HG02938 (cell line): ENCODE measurements around the gene PREB.
"Not testable (repeated sequence)": the region's sequence is repeated elsewhere in the genome, so short reads cannot be mapped to it uniquely, and the experiment has no call there.

Experiments
- ATAC-seq: cut with Tn5 transposase; IDR thresholded peaks from one replicate; pipeline ENCODE4 v1.9.1; 2021; ENCODE audit warnings: mild to moderate bottlenecking, moderate library complexity; ENCODE audit not compliant: unreplicated experiment

The PREB gene

DNA sequence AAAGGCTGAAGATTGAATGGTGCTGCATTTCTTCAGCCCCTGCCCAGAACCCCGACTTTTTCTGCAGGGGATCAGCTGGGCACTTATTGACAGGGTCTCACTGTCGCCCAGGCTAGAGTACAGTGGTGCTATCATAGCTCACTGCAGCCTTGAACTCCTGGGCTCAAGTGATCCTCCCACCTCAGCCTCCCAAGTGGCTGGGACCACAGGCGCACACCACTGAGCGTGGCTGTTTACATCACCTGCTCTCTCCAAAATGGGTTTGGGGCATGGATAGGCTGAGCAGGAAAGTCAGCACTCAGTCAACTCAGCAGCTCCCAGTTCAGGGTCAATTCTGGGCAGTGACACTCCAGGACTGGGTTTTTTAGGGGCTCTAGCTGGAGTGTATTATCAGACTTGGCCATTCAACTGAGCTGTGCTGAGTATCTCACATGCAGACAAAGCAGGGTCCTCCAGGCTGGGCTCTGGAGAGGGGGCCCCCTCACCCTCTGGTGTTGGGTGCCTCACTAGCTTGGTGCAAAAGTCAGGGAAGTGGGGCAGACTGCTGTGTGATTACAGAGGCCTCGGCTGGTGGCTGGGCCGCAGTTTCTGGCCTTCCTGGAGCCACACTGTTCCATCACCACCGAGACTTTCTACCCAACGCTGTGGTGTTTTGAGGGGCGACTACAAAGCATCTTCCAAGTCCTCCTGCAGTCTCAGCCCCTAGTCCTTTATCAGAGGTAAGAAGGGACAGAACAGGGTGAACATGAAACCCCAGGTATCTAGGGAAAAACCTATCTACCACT, 6.4 kb downstream of the PREB start:
- no peak for ATAC-seq

DNA sequence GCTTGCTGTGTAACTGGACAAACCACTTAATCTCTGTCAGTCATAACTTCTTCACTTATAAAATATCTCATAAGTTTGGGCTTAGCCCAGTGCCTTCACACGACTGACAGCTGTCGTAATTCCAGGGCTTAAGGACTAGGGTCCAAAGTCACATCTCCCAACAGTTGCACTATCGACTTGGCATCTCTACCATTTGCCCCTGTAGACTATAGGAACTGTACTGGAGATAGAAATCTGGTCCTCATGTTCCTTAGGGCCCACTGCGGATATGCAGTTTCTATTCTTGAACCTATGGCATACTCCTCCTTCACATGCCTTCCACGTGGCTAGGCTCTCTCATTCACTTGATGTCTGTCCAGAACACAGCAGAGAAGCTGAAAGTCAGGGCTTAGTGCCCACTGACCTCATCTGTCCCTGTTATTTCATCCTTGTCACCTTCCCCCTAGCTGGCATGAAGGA, 8.2 kb downstream of the PREB start:
- ATAC-seq = no peak

DNA sequence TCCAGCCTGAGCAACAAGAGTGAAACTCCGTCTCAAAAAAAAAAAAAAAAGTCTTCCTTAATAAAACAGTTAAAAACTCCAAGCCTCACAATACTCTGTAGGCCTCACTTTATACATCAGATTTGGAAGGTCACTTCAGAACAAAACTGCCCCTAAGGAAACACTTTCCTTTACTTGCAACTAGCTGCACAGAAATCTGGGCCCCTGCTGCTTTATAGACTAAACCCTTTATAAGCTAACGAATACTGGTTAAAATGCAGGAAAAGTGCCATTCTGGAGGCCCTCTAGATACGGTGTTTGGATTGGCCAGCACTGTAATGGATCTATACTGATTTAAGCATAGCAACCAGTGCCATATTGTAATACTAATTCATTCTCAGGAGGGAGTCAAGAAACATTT, 9.3 kb downstream of the PREB start:
- ATAC-seq = no peak

DNA sequence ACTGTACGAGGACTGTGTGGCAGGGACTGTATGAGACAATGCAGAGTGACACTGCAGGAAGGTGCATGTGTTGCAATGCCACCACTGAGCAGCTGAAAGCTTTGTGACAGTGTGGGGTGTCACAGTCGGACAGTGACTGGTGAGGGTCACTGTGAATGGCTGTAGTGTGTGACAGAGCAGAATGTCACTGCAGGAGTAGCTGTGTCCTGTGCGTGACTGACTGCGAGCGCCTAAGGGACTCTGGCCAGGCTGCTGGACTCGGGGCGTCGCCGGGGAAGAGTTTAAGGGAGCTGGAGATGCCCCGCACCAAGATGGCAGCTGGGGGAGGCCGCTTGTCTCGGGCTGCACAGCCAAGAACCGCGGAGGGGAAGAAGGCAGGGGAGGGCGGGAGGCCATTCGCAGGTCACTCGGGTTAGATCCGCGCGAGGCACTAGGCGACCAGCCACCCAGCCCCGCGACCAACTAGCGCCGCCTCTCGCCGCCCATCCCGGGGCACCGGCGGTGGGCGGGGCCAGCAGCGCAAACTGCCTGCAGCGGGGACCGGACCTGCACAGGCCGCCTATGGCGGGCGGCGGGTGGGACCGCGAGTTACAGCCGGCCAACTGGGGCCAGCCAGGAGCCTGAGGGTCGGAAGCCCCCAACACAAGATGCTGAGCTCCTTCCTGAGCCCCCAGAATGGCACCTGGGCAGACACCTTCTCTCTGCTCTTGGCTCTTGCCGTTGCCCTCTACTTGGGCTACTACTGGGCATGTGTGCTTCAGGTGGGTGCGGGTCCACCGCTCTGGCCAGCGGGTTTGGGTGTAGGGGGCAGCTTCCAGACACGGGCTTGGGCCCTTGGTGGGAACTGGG, 10.9 kb downstream of the PREB start, which contains the start of gene ABHD1:
Gene ABHD1 (plus strand): TSS at position 514 of the 849 bp plus-strand sequence. CDS start 134 bp downstream, at position 648.
- ATAC-seq = no peak

DNA sequence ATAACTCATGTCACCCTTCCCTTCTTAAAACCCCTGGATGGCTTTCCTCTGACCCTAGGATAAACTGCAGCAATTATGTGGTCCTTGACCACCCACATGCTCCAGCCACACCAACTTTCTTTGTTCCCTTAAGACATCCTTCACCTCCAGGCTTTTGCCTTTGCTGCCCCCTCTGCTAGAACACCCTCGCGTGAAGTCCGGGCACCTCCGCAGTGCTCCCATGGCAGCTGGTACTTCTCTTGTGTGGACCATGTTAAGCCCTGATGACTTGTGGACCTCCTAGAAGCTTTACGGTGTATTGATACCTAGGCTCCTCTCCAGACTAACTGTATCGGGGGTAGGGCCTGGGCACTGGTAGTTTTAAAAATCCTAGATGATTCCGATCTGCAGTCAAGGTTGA, 11.6 kb downstream of the PREB start:
- no peak for ATAC-seq

DNA sequence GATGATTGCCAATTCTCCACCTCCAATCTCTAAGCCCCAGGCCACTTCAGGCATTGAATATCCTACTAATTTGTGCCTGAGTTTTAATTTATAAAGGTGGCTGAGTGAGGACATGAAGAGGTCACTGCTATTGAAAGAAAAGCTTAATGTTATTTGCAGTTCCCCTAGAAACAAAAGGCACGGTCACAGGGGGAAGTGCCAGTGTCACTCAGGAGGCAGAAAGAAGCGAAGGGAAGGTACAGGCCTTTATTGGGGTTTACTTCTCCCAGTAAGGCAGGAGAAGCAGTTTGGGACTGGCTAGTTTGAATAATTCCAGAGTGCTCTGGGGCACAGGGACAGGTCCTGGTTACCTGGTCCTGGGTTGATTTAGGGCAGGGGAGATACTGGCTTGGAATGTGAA, 12.5 kb downstream of the PREB start:
- no peak for ATAC-seq

DNA sequence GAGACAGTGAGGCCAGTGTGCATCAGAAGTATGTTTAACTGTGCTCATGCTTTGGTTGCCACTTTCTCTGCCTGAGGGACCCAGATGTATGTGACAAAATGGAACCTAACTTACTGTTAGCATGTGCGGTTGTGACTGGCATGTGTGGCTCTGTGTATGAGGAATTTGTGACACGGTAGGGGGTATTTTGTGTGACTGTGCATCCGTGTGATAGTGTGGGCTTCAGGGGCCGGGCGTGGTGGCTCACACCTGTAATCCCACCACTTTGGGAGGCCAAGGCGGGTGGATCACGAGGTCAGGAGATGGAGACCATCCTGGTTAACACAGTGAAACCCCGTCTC, 15.1 kb downstream of the PREB start:
- ATAC-seq = not testable (repeated sequence)

DNA sequence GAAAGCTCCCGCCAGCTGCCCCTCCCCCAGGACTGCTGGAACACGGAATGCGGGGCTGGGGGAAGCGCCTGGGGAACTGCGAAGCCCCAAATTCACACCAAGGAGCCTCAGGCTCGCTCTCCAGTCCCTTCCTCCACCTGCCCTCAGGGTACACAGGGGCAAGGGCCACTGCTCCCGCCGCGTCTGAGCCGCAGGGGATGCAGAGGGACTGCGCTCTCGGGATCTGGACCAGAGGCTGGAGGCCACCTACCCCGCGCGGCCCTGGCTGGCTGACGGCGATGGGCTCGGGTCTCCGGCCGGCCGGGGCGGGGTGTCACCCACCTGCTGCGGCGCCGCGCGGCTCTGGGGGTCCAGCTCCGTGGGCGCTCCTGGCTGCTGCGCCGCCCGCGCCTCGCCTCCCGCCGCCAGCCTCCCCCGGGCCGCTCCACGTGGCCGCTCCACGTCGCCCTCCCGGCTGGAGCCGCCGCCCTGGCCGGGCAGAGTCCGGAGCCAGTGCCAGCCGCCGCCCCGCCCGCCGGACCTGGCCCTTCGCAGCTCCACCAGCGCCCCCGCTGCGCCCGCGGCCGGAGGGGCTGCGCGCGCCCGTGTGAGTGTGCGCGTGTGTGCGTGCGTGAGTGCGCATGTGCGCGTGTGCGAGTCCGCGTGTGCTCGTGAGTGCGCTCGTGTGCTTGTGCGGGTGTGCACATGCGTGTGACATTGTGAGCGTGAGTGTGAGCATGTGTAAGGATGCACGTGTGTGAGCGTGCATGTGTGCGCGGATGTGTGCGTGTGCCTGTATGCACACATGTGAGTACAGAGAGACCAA, 15.7 kb downstream of the PREB start, which contains the start of gene CGREF1:
Gene CGREF1 (minus strand): TSS at position 604 of the 805 bp plus-strand sequence. CDS start 14,762 bp downstream, outside the sequence.
- no peak for ATAC-seq

DNA sequence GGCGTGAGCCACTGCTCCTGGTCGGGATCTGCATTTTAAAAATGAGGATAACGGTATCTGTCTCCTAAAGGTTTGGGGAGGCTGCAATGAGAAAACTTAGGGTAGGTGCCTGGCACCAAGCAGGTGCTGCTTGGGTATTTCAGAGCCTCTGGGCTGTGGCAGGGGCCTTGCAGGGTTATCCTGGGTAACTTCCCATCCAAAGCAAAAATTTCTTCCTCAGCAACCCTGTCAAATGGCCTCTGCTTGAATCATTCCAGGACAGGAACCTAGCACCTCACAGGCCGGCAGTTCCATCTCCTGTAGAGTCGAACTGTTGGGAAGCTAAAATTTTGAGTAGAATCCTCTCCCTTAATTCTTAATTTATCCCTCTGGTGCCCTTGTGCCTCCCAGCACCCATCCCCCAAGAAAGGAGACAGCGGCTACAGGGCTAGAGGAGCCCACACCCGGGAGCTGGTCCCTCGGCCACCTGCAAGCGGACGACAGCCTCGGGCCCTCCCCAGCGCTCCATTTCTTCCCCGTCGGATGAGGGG, 16.4 kb downstream of the PREB start:
- no peak for ATAC-seq

DNA sequence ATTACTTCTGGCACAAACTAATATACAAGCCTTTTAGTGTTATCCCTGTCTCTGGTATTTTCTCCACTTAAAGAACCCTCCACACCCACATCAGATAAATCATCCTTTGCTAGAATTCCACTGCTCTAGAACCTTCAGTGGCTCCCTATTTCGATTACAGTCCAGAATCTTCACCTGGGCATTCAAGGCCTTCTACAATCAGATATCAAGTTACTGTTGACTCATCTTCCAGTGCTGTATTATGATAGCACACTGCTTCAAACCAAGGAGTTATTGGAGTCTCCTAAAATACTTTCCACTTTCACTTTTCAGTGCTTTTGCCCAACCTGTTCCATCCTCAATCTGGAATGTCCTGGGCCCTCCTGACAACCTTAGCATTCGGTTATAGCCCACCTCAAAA, 18.9 kb downstream of the PREB start:
- no peak for ATAC-seq

DNA sequence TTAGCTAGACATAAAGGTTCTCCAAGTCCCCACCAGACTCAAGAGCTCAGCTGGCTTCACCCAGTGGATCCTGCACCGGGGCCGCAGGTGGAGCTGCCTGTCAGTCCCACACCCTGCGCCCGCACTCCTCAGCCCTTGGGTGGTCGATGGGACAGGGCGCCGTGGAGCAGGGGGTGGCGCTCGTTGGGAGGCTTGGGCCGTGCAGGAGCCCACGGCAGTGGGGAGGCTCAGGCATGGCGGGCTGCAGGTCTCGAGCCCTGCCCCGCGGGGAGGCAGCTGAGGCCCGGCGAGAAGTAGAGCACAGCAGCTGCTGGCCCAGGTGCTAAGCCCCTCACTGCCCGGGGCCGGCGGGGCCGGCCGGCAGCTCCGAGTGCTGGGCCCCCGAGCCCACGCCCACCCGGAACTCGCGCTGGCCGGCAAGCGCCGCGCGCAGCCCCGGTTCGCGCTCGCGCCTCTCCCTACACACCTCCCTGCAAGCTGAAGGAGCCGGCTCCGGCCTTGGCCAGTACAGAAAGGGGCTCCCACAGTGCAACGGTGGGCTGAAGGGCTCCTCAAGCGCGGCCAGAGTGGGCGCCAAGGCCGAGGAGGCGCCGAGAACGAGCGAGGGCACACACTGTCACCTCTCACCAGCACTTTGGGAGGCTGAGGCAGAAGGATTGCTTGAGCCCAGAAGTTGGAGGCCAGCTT, 22.9 kb downstream of the PREB start:
- not testable (repeated sequence) for ATAC-seq

DNA sequence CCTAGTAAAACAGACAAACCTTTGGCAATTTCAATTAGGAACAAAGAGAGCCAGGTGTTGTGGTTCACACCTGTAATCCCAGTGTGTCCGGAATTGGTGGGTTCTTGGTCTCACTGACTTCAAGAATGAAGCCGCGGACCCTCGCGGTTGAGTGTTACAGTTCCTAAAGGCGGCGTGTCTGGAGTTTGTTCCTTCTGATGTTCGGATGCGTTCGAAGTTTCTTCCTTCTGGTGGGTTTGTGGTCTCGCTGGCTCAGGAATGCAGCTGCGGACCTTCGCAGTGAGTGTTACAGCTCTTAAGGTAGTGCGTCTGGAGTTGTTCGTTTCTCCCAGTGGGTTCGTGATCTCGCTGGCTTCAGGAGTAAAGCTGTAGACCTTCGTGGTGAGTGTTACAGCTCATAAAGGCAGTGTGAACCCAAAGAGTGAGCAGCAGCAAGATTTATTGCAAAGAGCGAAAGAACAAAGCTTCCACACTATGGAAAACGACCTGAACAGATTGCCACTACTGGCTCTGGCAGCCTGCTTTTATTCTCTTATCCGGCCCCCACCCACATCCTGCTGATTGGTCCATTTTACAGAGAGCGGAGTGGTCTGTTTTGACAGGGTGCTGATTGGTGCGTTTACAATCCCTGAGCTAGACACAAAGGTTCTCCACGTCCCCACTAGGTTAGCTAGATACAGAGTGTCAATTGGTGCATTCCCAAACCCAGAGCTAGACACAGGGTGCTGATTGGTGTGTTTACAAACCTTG, 23.7 kb downstream of the PREB start:
- ATAC-seq = not testable (repeated sequence)

DNA sequence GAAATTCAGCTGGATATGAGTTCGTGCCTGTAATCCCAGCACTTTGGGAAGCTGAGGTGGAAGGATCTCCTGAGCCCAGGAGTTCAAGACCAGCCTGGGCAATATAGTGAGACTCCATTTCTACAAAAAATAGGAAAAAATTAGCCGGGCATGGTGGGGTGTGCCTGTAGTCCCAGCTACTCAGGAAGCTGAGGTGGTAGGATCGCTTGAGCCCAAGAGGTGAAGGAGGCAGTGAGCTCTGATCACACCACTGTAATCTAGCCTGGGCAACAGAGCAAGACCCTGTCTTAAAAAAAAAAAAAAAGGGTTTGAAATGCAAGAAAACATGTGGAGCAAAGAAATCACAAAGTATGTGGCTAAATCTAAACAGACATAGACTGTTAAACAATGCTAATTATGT, 25.4 kb downstream of the PREB start:
- no peak for ATAC-seq

DNA sequence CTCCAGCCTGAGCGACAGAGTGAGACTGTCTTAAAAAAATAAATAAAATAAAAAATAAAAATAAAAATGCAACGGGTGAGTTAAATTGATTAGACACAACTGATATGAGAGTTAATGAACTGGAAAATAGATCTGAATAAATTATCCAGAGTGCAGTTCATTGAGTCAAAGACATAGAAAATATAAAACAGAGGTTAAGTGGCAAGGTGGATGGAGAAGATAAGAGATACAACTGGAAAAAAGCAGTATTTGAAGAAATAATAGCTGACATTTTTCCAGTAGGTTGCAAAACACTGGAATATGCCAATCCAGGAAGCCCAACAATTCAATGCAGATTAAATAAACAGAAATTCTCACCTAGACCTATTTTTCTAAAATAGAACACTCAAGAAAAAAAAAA, 26.2 kb downstream of the PREB start:
- no peak for ATAC-seq

DNA sequence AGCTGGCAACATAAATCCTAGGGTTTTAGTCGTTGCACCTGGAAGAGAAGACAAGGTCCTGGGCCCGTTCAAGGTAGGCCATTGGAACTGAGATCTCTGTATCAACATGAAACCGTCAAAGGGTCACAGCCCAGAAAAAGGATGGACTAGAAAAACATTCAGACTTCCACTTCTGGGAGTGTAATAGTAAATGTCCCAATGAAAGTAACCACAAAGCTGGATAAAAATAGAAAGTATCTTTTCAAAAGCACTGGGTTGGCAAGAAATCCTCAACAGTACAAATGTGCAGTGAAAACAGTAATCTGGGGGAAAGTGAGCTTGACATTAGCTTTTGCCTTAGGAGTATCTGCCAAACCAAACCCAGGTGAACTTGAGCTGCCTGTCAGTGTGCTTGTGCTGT, 28.5 kb downstream of the PREB start:
- ATAC-seq = no peak

DNA sequence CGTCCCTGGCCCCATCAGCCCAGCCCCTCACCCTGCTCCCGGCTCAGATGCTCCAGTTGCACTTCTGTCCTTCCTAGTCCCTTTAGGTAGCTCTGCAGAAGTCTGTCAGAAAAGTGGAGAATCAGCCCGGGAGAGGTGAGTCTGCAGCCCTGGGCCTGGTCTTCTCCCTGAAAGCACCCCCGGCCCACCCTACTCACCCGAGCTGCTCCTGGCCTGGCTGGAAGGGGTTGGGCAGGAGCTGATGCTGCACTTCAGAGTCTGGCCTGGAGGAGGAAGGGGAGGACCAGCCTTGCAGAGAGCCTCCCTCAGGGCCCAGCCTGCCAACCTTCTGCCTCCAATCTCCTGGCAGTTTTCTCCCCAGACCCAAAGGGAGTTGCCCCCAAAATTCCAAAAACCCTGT, 32.1 kb downstream of the PREB start:
- ATAC-seq = no peak

DNA sequence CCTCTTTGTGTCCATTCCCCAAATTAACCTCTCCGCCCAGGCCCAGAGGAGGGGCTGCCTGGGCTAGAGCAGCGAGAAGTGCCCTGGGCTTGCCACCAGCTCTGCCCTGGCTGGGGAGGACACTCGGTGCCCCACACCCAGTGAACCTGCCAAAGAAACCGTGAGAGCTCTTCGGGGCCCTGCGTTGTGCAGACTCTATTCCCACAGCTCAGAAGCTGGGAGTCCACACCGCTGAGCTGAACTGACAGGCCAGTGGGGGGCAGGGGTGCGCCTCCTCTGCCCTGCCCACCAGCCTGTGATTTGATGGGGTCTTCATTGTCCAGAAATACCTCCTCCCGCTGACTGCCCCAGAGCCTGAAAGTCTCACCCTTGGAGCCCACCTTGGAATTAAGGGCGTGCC, 34.4 kb downstream of the PREB start:
- no peak for ATAC-seq

DNA sequence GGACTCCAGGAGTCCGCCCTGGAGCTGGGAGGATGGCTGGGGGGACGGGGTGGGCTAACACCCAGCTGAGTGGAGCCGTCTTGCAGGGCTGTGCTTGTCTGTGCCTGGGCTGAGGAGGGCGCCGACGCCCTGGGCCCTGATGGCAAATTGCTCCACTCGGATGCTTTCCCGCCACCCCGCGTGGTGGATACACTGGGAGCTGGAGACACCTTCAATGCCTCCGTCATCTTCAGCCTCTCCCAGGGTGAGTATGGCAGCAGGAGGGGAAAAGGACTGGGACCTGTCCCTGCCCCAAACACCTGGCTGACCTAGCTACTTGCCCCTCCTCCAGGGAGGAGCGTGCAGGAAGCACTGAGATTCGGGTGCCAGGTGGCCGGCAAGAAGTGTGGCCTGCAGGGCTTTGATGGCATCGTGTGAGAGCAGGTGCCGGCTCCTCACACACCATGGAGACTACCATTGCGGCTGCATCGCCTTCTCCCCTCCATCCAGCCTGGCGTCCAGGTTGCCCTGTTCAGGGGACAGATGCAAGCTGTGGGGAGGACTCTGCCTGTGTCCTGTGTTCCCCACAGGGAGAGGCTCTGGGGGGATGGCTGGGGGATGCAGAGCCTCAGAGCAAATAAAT, 35.0 kb downstream of the PREB start:
- no peak for ATAC-seq

DNA sequence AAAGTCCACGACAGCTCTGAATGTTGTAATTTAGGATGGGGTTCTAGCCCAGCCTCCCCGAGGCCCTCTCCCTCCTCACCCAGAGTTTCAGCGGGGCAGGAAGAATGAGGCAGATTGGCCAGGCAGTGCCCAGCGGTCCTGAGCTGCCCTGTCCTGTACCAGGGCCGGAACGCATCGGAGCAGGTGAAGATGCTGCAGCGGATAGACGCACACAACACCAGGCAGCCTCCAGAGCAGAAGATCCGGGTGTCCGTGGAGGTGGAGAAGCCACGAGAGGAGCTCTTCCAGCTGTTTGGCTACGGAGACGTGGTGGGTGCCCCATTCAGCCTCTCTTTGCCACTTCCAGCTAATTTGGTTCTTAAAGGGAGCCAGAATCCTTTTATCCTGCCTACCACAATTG, 37.1 kb downstream of the PREB start:
- no peak for ATAC-seq
